Psoas muscle (tissue), 8 donors: ENCODE results near the gene NDUFC1. TPM values are rescaled to one million over a fixed set of nuclear protein-coding genes. Genes with fewer than 3 reads are reported as not detected.
"Not testable (repeated sequence)": the region's sequence is repeated elsewhere in the genome, so short reads cannot be mapped to it uniquely, and the experiment has no call there.

Experiments used
- ATAC-seq, 4 donors: fragments of 200-7000 bp; cut with Tn5 transposase; one replicate each; pipeline ENCODE4 v1.9.1; 2020; ENCODE audit warnings: moderate library complexity in 3 of 4, mild to moderate bottlenecking in 2 of 4
- DNase-seq, 2 donors: peaks; one replicate each; pipeline ENCODE4 v3.0.0-alpha.2; 2020
- H3K27ac ChIP-seq: fragments of 200-600 bp; one replicate; pipeline ENCODE4 v1.8.0; 2022
- H3K27me3 ChIP-seq, 3 donors: fragments of 200-600 bp in 1 of 3; one replicate each; pipeline versions ENCODE4 v1.6.1 to v1.8.0; 2013 to 2022; ENCODE audit warnings: low read length in 2 of 3, mild to moderate bottlenecking in 2 of 3, moderate library complexity in 1 of 3; ENCODE audit not compliant: insufficient read depth in 3 of 3
- H3K36me3 ChIP-seq, 2 donors: fragments of 200-600 bp in 1 of 2; one replicate each; pipeline versions ENCODE4 v1.6.1 to v1.8.0; 2013 to 2022; ENCODE audit warnings: low read depth in 1 of 2, mild to moderate bottlenecking in 1 of 2, moderate library complexity in 1 of 2; ENCODE audit not compliant: insufficient read depth in 1 of 2
- H3K4me1 ChIP-seq: fragments of 200-600 bp; one replicate; pipeline ENCODE4 v1.8.0; 2022
- H3K4me3 ChIP-seq: fragments of 200-600 bp; one replicate; pipeline ENCODE4 v1.8.0; 2022; ENCODE audit warnings: mild to moderate bottlenecking
- H3K9me3 ChIP-seq: fragments of 200-600 bp; one replicate; pipeline ENCODE4 v1.8.0; 2022
- CTCF ChIP-seq: fragments of 200-600 bp; IDR thresholded peaks from one replicate; pipeline ENCODE4 v1.8.0; 2022; ENCODE audit warnings: antibody characterized with exemption
- WGBS, 3 donors: extraction: QIAGEN DNeasy Blood & Tissue Kit; methylation state at CpG; one replicate each; pipeline versions ENCODE4 v1.1.6 to v1.1.7; 2013; 5-methylcytosine and 5-hydroxymethylcytosine counted together
- intact Hi-C, 2 donors: fragments of 100-400 bp; cut with DNase I; formaldehyde crosslinking; loops; one replicate each; pipeline versions ENCODE4 v1.11.0 to v1.14.2; 2022
- polyA plus RNA-seq, 3 donors: library from polyadenylated mRNA; stranded (reverse); fragments of 200-250 nt; gene quantifications; one replicate each; pipeline ENCODE4 v1.2.3, GENCODE V29; 2013
- total RNA-seq, 4 donors: library from RNA; stranded (reverse); fragmentation: NEBNext Ultra II Directional in 2 of 4; extraction: Animal tissue kit (Norgen Biotek cat#: 25700) in 2 of 4; gene quantifications; one replicate each; pipeline versions ENCODE4 v1.2.1 to v1.2.4, GENCODE V29; 2021 to 2023
- donor health status: healthy with polysubstance abuse.
- donor health status: DM: no; HTN: no; CAD: no; lungs with moderate emphysema.
- donor health status: Bipolar disorder and iron deficiency.
- donor health status: healthy.
- donor health status: DM: yes; HTN: yes; CAD: no.
- donor health status: DM: no; HTN: no; CAD: no.
- donor health status: DM: no; HTN: no; CAD: no.
- donor health status: DM: yes; HTN: yes; CAD: no.

Gene NDUFC1
- total and polyA plus RNA-seq, 7 donors: 77.8 to 143 (median 120) TPM

DNA sequence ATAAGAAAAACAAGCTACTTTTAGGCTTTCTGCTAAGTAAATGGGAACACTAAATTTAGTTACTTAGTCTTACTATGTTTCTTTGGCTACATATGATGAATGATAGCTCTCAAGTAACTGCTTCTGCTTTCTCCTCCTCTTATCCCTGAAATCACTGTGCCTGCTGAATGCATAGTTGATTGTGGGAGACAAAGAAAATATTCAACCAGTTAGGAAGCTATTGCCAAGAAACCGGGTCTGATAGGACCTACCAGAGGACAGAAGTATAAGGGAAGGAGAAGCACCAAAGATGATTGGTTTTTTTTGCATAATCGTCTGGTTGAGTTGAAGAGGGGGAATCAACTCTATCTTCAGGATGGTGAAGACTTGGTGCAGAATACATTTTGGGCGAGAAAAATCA lies 28.0 kb upstream of the NDUFC1 start:
- Histone ChIP-seq H3K4me1 (peaks cover 7% of the 10 kb centered on the region), H3K9me3 (no peaks in the 10 kb centered on the region), H3K27ac (no peak overlapping the region), H3K36me3 (peaks cover 0 to 7% of the 10 kb centered on the region in 2 donors), H3K4me3 (no peak overlapping the region), H3K27me3 (no peaks in the 10 kb centered on the region)
- TF ChIP-seq CTCF: no peak
- intact Hi-C loops: no loop called here
- no peak for DNase-seq
- WGBS, 3 donors: 76 to 86% (median 82%) methylated on average over 3 of the region's 3 CpGs
- no peak for ATAC-seq

- Histone ChIP-seq H3K36me3 (peaks cover 0 to 2% of the 10 kb centered on the region in 2 donors), H3K4me3 (no peak overlapping the region), H3K27ac (no peak overlapping the region), H3K4me1 (peaks cover 8% of the 10 kb centered on the region), H3K27me3 (no peaks in the 10 kb centered on the region), H3K9me3 (no peaks in the 10 kb centered on the region)
- no peak for TF ChIP-seq CTCF
- WGBS, 3 donors: 79 to 91% (median 87%) methylated on average over 4 of the region's 4 CpGs
- ATAC-seq (no peak), DNase-seq (no peak)
- intact Hi-C loops: no loop called here
Observed at GRCh38 chr4:139329665-139330200, 27.5 kb upstream of the NDUFC1 start.

DNA sequence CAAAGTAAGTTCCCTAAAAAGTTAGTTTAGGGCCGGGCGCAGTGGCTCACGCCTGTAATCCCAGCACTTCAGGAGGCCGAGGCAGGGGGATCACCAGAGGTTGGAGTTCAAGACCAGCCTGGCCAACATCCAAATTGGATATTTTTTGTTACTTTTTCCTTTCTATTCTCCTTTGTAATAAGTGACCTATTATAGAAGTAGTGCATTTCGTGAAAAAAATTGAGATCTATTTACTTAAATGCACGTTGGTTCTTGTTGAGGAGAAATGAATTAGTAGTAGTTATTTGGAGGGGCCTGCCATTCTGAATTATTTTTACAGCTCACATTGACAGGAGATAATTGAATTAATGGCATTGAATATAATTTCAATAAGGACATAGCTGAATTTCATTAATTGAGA lies 22.3 kb upstream of the NDUFC1 start:
- Histone ChIP-seq H3K4me1 (peaks cover 15% of the 10 kb centered on the region), H3K27ac (no peak overlapping the region), H3K9me3 (peaks cover under 1% of the 10 kb centered on the region), H3K36me3 (no peaks in the 10 kb centered on the region), H3K27me3 (no peaks in the 10 kb centered on the region), H3K4me3 (no peak overlapping the region)
- 79 to 87% (median 82%) methylated on average over 6 of the region's 6 CpGs for WGBS, 3 donors
- no peak for ATAC-seq
- no peak for DNase-seq
- intact Hi-C loops: no loop called here
- no peak for TF ChIP-seq CTCF

- H3K9me3 ChIP-seq, intact Hi-C loops, H3K27ac ChIP-seq, H3K4me3 ChIP-seq, DNase-seq, H3K36me3 ChIP-seq, ATAC-seq, H3K27me3 ChIP-seq: not testable (repeated sequence)
- WGBS, 3 donors: 79 to 95% (median 82%) methylated on average over 6 of the region's 6 CpGs
- peaks cover 15% of the 10 kb centered on the region for H3K4me1 ChIP-seq
Observed at GRCh38 chr4:139322541-139322940, 20.3 kb upstream of the NDUFC1 start.

DNA sequence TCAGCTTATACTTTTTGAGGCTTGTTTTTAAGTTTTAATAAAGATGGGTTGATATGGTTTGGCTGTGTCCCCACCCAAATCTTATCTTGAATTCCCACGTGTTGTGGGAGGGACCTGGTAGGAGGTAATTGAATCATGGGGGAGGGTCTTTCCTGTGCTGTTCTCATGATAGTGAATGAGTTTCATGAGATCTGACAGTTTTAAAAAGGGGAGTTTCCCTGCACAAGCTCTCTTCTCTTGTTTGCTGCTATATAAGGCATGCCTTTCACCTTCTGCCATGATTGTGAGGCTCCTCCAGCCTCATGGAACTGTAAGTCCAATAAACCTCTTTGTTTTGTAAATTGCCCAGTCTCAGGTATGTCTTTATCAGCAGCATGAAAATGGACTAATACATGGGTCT lies 19.8 kb upstream of the NDUFC1 start:
- intact Hi-C loops, H3K27ac ChIP-seq: not testable (repeated sequence)
- peaks cover 15% of the 10 kb centered on the region for H3K4me1 ChIP-seq

GRCh38 chr4:139319571-139319970 lies 17.3 kb upstream of the NDUFC1 start:
- no peak for DNase-seq
- Histone ChIP-seq H3K27ac (no peak overlapping the region), H3K4me3 (no peak overlapping the region), H3K9me3 (peaks cover 2% of the 10 kb centered on the region), H3K27me3 (no peaks in the 10 kb centered on the region), H3K36me3 (no peaks in the 10 kb centered on the region), H3K4me1 (peaks cover 22% of the 10 kb centered on the region)
- TF ChIP-seq CTCF: no peak
- intact Hi-C loops: no loop called here
- whole genome bisulfite sequencing, 3 donors: 44 to 97% (median 71%) methylated on average over 1 of the region's 1 CpG
- peak in 1 of 4 donors; percentile 39 for ATAC-seq

More for the DNA sequence above, 19.8 kb upstream of the NDUFC1 start:
- WGBS, 3 donors: 71 to 81% (median 75%) methylated on average over 1 of the region's 1 CpG
- not testable (repeated sequence) for H3K9me3 ChIP-seq, H3K27me3 ChIP-seq, ATAC-seq, H3K4me3 ChIP-seq, H3K36me3 ChIP-seq, DNase-seq
